ENCODE data around the gene ENO1.

- TF ChIP-seq CTCF (conservative IDR thresholded peaks at IDR 0.05) (no peak), ZFX (IDR thresholded peaks at IDR 0.05) (no peak)
Measured at GRCh38 chr1:8873001-8873400, 5.5 kb downstream of the ENO1 start.
